Neural cell (in vitro differentiated cells): ENCODE data around the gene CA9.

ENCODE experiments used
- EP300 ChIP-seq: fragments of 450-650 bp; conservative IDR thresholded peaks from 2 replicates; pipeline ENCODE4 v1.6.1; 2014; ENCODE audit warnings: antibody characterized with exemption, mild to moderate bottlenecking, moderate library complexity; ENCODE audit not compliant: poor library complexity, severe bottlenecking
- MXI1 ChIP-seq: fragments of 450-650 bp; conservative IDR thresholded peaks from 2 replicates; pipeline ENCODE4 v1.6.1; 2014; ENCODE audit warnings: antibody characterized with exemption, mild to moderate bottlenecking; ENCODE audit not compliant: poor library complexity, severe bottlenecking
- POLR2AphosphoS5 ChIP-seq: IDR thresholded peaks from 2 replicates; pipeline ENCODE4 v1.6.1; 2012
- RAD21 ChIP-seq: fragments of 450-650 bp; conservative IDR thresholded peaks from 2 replicates; pipeline ENCODE4 v1.6.1; 2014; ENCODE audit warnings: antibody characterized with exemption, mild to moderate bottlenecking, moderate library complexity
- REST ChIP-seq: IDR thresholded peaks from 2 replicates; pipeline ENCODE4 v1.6.1; 2012; ENCODE audit warnings: borderline replicate concordance
- TAF1 ChIP-seq: IDR thresholded peaks from 2 replicates; pipeline ENCODE4 v1.6.1; 2012; ENCODE audit warnings: low read depth
- TF ChIP-seq, protein P1 (sequence below): fragments of 450-650 bp; IDR thresholded peaks from 2 replicates; pipeline ENCODE4 v1.5.1; 2014; ENCODE audit warnings: antibody characterized with exemption, mild to moderate bottlenecking, moderate library complexity; ENCODE audit not compliant: poor library complexity, severe bottlenecking

- TF ChIP-seq, protein P1, sequence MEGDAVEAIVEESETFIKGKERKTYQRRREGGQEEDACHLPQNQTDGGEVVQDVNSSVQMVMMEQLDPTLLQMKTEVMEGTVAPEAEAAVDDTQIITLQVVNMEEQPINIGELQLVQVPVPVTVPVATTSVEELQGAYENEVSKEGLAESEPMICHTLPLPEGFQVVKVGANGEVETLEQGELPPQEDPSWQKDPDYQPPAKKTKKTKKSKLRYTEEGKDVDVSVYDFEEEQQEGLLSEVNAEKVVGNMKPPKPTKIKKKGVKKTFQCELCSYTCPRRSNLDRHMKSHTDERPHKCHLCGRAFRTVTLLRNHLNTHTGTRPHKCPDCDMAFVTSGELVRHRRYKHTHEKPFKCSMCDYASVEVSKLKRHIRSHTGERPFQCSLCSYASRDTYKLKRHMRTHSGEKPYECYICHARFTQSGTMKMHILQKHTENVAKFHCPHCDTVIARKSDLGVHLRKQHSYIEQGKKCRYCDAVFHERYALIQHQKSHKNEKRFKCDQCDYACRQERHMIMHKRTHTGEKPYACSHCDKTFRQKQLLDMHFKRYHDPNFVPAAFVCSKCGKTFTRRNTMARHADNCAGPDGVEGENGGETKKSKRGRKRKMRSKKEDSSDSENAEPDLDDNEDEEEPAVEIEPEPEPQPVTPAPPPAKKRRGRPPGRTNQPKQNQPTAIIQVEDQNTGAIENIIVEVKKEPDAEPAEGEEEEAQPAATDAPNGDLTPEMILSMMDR, result no peak
- TF ChIP-seq EP300 (no peak), MXI1 (no peak), REST (no peak), POLR2AphosphoS5 (no peak), TAF1 (no peak), RAD21 (no peak)
These were observed 11.8 kb downstream of the CA9 start for GRCh38 chr9:35685506-35685905.
